BLaER1 treated with 17β-estradiol and CSF1 and Interleukin-3, amounts not matched to agents 10 nM and 100 nM (cell line): Measurements from ENCODE around the gene RRAGC.
"Not testable (repeated sequence)": the region's sequence is repeated elsewhere in the genome, so short reads cannot be mapped to it uniquely, and the experiment has no call there.

Experiments
- H3K27ac ChIP-seq, 11 experiments: shearing (Covaris generic); formaldehyde crosslinking; 2 replicates each; pipeline ENCODE4 v1.8.1; 2022
- H3K27me3 ChIP-seq, 11 experiments: shearing (Covaris generic); formaldehyde crosslinking; 2 replicates each; pipeline ENCODE4 v1.8.1; 2022
- H3K36me3 ChIP-seq, 11 experiments: shearing (Covaris generic); formaldehyde crosslinking; 2 replicates each; pipeline ENCODE4 v1.8.1; 2022
- H3K4me1 ChIP-seq, 10 experiments: shearing (Covaris generic); formaldehyde crosslinking; 2 replicates each; pipeline ENCODE4 v1.8.1; 2022
- H3K4me2 ChIP-seq, 11 experiments: shearing (Covaris generic); formaldehyde crosslinking; 2 replicates each; pipeline ENCODE4 v1.8.1; 2022
- H3K4me3 ChIP-seq, 10 experiments: shearing (Covaris generic); formaldehyde crosslinking; 2 replicates each; pipeline ENCODE4 v1.8.1; 2022
- H3K9ac ChIP-seq, 11 experiments: shearing (Covaris generic); formaldehyde crosslinking; 2 replicates each; pipeline ENCODE4 v1.8.1; 2022
- H3K9me3 ChIP-seq, 11 experiments: shearing (Covaris generic); formaldehyde crosslinking; replicated peaks in 1 of 11; 2 replicates each; pipeline ENCODE4 v1.8.1; 2022
- H4K20me1 ChIP-seq, 11 experiments: shearing (Covaris generic); formaldehyde crosslinking; 2 replicates each; pipeline ENCODE4 v1.8.1; 2022
- Cebpa-rat ChIP-seq, 11 experiments: shearing (Covaris generic); IDR thresholded peaks; 2 replicates each; pipeline ENCODE4 v1.8.1; 2022

The RRAGC gene

GRCh38 chr1:38867208-38867607 is 7.6 kb upstream of the RRAGC start:
- Histone ChIP-seq H3K36me3 (peaks cover 36 to 60% (median 51%) of the 10 kb centered on the region in 11 experiments), H3K4me3 (no peak overlapping the region), H4K20me1 (peaks cover 0 to 97% (median 10%) of the 10 kb centered on the region in 11 experiments; a peak in 12 of 22 replicates)

GRCh38 chr1:38865112-38865715 is 5.6 kb upstream of the RRAGC start:
- H3K27ac ChIP-seq, result no peak overlapping the region
- H3K4me2 ChIP-seq, result no peak overlapping the region; a peak in 1 of 22 replicates
- H3K27me3 ChIP-seq, result no peaks in the 10 kb centered on the region
- peaks cover 0 to 84% (median 3%) of the 10 kb centered on the region in 11 experiments; a peak in 9 of 22 replicates for H4K20me1 ChIP-seq
- no peak overlapping the region for H3K4me3 ChIP-seq
- peaks cover 8 to 68% (median 18%) of the 10 kb centered on the region in 10 experiments for H3K4me1 ChIP-seq
- TF ChIP-seq Cebpa-rat (IDR thresholded peaks at IDR 0.05), result no peak
- H3K9ac ChIP-seq, result no peak overlapping the region
- H3K36me3 ChIP-seq, result peaks cover 36 to 60% (median 54%) of the 10 kb centered on the region in 11 experiments
- H3K9me3 ChIP-seq, result no peaks in the 10 kb centered on the region

More at GRCh38 chr1:38867208-38867607, 7.6 kb upstream of the RRAGC start:
- Histone ChIP-seq H3K27ac (no peak overlapping the region), H3K9me3 (no peaks in the 10 kb centered on the region), H3K9ac (no peak overlapping the region), H3K27me3 (no peaks in the 10 kb centered on the region), H3K4me2 (peak overlapping the region in 4 of 11 experiments; percentile 31 to 56 (median 49); a peak in 3 of 22 replicates), H3K4me1 (peaks cover 13 to 68% (median 22%) of the 10 kb centered on the region in 10 experiments)
- no peak for TF ChIP-seq Cebpa-rat (IDR thresholded peaks at IDR 0.05)

- Histone ChIP-seq H3K27me3 (no peaks in the 10 kb centered on the region), H4K20me1 (peaks cover 0 to 71% (median 18%) of the 10 kb centered on the region in 11 experiments; a peak in 15 of 22 replicates), H3K4me2 (peak overlapping the region; percentile 83 to 100 (median 92)), H3K9ac (peak overlapping the region; percentile 68 to 92 (median 86)), H3K27ac (peak overlapping the region; percentile 40 to 80 (median 66); a peak in 21 of 22 replicates), H3K4me1 (peaks cover 26 to 79% (median 28%) of the 10 kb centered on the region in 10 experiments), H3K9me3 (no peaks in the 10 kb centered on the region), H3K4me3 (peak overlapping the region; percentile 85 to 96 (median 94)), H3K36me3 (peaks cover 33 to 59% (median 48%) of the 10 kb centered on the region in 11 experiments)
- no peak for TF ChIP-seq Cebpa-rat (IDR thresholded peaks at IDR 0.05)
Observed at GRCh38 chr1:38860454-38860795, 853 bp upstream of the RRAGC start.

- H3K4me1 ChIP-seq, result peaks cover 26 to 71% (median 28%) of the 10 kb centered on the region in 10 experiments
- H3K4me2 ChIP-seq, result peak overlapping the region; percentile 83 to 97 (median 92)
- peak overlapping the region; percentile 60 to 80 (median 70) for H3K27ac ChIP-seq
- H4K20me1 ChIP-seq, result peaks cover 0 to 71% (median 18%) of the 10 kb centered on the region in 11 experiments; a peak in 15 of 22 replicates
- H3K4me3 ChIP-seq, result peak overlapping the region; percentile 85 to 96 (median 94)
- H3K9me3 ChIP-seq, result no peaks in the 10 kb centered on the region
- no peaks in the 10 kb centered on the region for H3K27me3 ChIP-seq
- peaks cover 35 to 59% (median 50%) of the 10 kb centered on the region in 11 experiments for H3K36me3 ChIP-seq
- H3K9ac ChIP-seq, result peak overlapping the region; percentile 68 to 92 (median 86)
- no peak for TF ChIP-seq Cebpa-rat (IDR thresholded peaks at IDR 0.05)
Observed at GRCh38 chr1:38858833-38859560, 575 bp downstream of the RRAGC start.

GRCh38 chr1:38852780-38853179 is 6.8 kb downstream of the RRAGC start:
- peaks cover 6 to 52% (median 20%) of the 10 kb centered on the region in 10 experiments for H3K4me1 ChIP-seq
- H3K36me3 ChIP-seq, result peaks cover 63 to 93% (median 79%) of the 10 kb centered on the region in 11 experiments
- H3K9me3 ChIP-seq, result no peaks in the 10 kb centered on the region
- H3K4me2 ChIP-seq, result no peak overlapping the region
- no peak overlapping the region for H3K27ac ChIP-seq
- peak overlapping the region in 1 of 11 experiments; percentile 7; a peak in 1 of 22 replicates for H3K9ac ChIP-seq
- H3K27me3 ChIP-seq, result no peaks in the 10 kb centered on the region
- H4K20me1 ChIP-seq, result peaks cover 0 to 98% (median 7%) of the 10 kb centered on the region in 11 experiments; a peak in 12 of 22 replicates
- H3K4me3 ChIP-seq, result no peak overlapping the region
- TF ChIP-seq Cebpa-rat (IDR thresholded peaks at IDR 0.05), result no peak

GRCh38 chr1:38848071-38848470 is 11.5 kb downstream of the RRAGC start:
- Histone ChIP-seq H3K4me3 (no peak overlapping the region), H3K36me3 (peaks cover 76 to 94% (median 86%) of the 10 kb centered on the region in 11 experiments), H3K4me2 (peak overlapping the region in 9 of 11 experiments; percentile 3 to 75 (median 42); a peak in 15 of 22 replicates), H3K9ac (no peak overlapping the region), H3K27me3 (no peaks in the 10 kb centered on the region), H3K27ac (peak overlapping the region in 4 of 11 experiments; percentile 3 to 45 (median 12); a peak in 4 of 22 replicates), H3K9me3 (peaks cover 0 to 5% (median 0%) of the 10 kb centered on the region in 11 experiments; a peak in 1 of 22 replicates), H3K4me1 (peaks cover 0 to 32% (median 16%) of the 10 kb centered on the region in 10 experiments; a peak in 18 of 20 replicates), H4K20me1 (peaks cover 0 to 97% (median 0%) of the 10 kb centered on the region in 11 experiments; a peak in 8 of 22 replicates)
- TF ChIP-seq Cebpa-rat (IDR thresholded peaks at IDR 0.05), result no peak

GRCh38 chr1:38846210-38846609 is 13.4 kb downstream of the RRAGC start:
- H3K4me1 ChIP-seq, result peaks cover 1 to 27% (median 17%) of the 10 kb centered on the region in 10 experiments; a peak in 18 of 20 replicates
- no peak overlapping the region for H3K9ac ChIP-seq
- H3K4me2 ChIP-seq, result no peak overlapping the region
- no peak overlapping the region for H3K4me3 ChIP-seq
- peaks cover 0 to 97% (median 0%) of the 10 kb centered on the region in 11 experiments; a peak in 8 of 22 replicates for H4K20me1 ChIP-seq
- no peaks in the 10 kb centered on the region for H3K27me3 ChIP-seq
- peaks cover 0 to 5% (median 0%) of the 10 kb centered on the region in 11 experiments; a peak in 1 of 22 replicates for H3K9me3 ChIP-seq
- no peak for TF ChIP-seq Cebpa-rat (IDR thresholded peaks at IDR 0.05)
- no peak overlapping the region for H3K27ac ChIP-seq
- peaks cover 79 to 94% (median 89%) of the 10 kb centered on the region in 11 experiments for H3K36me3 ChIP-seq

- H3K36me3 ChIP-seq, result peaks cover 70 to 94% (median 82%) of the 10 kb centered on the region in 11 experiments
Observed at GRCh38 chr1:38845088-38845487, 14.5 kb downstream of the RRAGC start.

More at GRCh38 chr1:38845088-38845487, 14.5 kb downstream of the RRAGC start:
- not testable (repeated sequence) for H3K4me3 ChIP-seq, H3K9ac ChIP-seq, H3K9me3 ChIP-seq, H3K27ac ChIP-seq, H3K27me3 ChIP-seq, H3K4me2 ChIP-seq
- Histone ChIP-seq H4K20me1 (peaks cover 0 to 100% (median 0%) of the 10 kb centered on the region in 11 experiments; a peak in 8 of 22 replicates), H3K4me1 (peaks cover 12 to 28% (median 24%) of the 10 kb centered on the region in 10 experiments)
